HFF-Myc (cell line): ENCODE measurements around the gene SP4.

Experiments
- DNase-seq: peaks from one replicate; pipeline ENCODE4 v3.0.0-alpha.2; 2011; ENCODE audit warnings: low read depth; ENCODE audit errors: extremely low read depth
- H3K4me3 ChIP-seq: replicated peaks from 2 replicates; pipeline ENCODE4 v1.5.1; 2011; ENCODE audit warnings: low read depth, mild to moderate bottlenecking, control low read depth, low read length
- TF ChIP-seq, protein P1 (sequence below): IDR thresholded peaks from 2 replicates; pipeline ENCODE4 v1.5.1; 2012; ENCODE audit warnings: mild to moderate bottlenecking, low read depth, low read length, control low read depth; ENCODE audit errors: missing control alignments

SP4 gene

DNA sequence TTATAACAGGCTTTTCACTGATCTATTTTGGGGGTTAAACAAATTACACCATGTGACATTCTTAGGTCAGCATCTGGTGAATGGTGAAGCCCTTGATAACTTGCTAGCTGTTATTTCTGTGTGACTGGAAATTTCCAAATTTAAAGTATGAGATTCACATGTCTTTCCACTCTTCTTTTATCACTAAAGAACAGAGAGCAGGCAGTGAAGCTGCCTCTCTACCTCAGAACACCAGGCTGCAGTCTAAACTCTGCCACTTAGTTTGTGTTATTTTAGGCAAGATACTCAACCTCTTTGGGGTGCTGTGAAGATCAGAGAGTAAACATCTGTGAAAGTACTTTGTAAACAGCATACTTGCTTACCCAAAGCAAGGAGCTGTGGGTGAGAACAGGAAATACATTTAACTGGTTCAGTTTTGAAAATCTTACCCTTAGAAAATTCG is 15.5 kb upstream of the SP4 start:
- no peak overlapping the region for H3K4me3 ChIP-seq
- DNase-seq = no peak
- TF ChIP-seq, protein P1, sequence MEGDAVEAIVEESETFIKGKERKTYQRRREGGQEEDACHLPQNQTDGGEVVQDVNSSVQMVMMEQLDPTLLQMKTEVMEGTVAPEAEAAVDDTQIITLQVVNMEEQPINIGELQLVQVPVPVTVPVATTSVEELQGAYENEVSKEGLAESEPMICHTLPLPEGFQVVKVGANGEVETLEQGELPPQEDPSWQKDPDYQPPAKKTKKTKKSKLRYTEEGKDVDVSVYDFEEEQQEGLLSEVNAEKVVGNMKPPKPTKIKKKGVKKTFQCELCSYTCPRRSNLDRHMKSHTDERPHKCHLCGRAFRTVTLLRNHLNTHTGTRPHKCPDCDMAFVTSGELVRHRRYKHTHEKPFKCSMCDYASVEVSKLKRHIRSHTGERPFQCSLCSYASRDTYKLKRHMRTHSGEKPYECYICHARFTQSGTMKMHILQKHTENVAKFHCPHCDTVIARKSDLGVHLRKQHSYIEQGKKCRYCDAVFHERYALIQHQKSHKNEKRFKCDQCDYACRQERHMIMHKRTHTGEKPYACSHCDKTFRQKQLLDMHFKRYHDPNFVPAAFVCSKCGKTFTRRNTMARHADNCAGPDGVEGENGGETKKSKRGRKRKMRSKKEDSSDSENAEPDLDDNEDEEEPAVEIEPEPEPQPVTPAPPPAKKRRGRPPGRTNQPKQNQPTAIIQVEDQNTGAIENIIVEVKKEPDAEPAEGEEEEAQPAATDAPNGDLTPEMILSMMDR = no peak

DNA sequence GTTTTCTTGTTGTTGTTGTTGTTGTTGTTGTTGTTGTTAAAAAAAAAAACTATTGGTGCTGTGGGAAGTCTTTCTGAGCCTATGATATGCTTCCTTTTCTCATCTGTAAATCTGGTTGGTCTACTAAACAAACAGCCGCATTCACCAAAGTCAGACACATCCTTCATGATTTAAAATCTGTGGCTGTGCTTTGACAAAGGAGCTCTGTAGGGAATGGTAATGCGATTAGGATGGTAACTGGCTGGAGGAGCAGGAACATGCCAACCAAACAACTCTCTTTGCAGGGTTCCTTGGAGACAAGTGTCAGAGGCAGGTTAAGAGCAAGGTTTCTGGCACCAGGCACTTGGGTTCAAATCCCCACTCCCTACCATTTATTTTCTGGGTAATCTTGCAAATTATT is 14.9 kb upstream of the SP4 start:
- DNase-seq = no peak
- TF ChIP-seq, protein P1 = no peak

DNA sequence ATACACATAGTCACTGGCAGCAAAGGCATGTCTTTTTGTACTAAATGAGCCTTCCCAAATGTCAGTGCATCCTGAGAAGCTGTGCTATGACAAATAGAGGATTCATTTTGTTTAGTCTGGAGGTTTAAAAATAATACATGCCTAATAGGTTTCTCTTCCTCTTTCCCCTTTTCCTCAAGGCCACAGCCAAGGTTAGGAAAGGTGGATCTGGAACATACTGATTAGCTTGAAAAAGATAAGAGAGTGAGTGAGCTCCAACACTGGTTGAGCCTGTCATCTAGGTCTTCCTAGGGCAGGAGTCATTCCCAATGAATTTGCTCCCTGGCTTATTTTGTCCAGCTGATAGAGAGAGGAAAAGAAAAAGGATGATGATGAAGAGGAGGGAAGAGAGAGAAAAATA is 14.4 kb upstream of the SP4 start:
- no peak overlapping the region for H3K4me3 ChIP-seq
- no peak for DNase-seq
- TF ChIP-seq, protein P1 = no peak

More for the DNA sequence above, 14.9 kb upstream of the SP4 start:
- no peak overlapping the region for H3K4me3 ChIP-seq

DNA sequence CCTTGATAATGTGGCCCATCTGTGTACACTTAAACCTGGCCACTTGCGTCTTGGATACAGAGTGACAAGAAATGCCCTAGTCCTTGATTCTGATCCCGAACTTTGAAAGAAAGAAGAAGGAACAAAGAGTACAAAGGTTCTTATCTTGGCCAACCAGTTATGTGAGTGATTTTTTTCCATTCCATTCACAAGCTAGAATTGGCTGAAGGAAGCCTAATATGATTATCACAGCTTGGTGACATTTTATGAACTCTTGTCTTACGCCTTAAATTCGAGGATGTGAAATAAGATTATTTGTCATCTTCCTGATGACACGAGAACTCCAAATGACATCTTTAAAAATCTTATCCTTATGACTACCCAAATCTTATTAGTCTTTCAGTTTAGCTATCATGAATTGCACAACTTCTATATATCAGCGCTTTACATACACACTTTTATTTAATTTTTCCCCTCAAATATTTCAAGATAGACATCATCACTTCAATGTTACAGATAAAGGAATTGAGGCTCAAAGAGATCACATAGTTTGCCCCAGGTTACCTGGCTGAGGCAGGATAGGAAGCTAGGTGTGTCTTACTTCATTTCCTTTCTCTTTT is 13.0 kb upstream of the SP4 start:
- TF ChIP-seq, protein P1 = no peak
- no peak overlapping the region for H3K4me3 ChIP-seq
- DNase-seq = no peak

DNA sequence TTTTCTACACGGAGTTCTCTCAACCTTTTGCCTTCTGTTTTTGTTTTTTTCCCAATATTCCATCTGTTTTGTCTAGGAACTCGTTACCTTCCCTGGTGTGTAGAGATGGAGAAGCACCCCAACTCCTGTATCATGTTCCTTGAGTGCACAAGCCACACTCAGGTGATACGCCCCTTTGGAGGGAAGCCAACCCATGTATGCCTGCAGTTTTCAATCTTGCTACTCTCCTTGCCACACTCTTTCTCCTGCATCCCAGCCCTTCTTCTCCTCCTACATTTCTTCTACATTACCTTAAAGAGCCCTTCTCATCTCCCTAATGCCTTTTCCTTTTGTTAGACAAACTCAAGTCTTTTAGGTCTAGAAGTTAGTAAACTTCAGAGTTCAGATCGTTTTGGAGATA is 10.2 kb upstream of the SP4 start:
- DNase-seq = no peak
- TF ChIP-seq, protein P1 = no peak
- no peak overlapping the region for H3K4me3 ChIP-seq

DNA sequence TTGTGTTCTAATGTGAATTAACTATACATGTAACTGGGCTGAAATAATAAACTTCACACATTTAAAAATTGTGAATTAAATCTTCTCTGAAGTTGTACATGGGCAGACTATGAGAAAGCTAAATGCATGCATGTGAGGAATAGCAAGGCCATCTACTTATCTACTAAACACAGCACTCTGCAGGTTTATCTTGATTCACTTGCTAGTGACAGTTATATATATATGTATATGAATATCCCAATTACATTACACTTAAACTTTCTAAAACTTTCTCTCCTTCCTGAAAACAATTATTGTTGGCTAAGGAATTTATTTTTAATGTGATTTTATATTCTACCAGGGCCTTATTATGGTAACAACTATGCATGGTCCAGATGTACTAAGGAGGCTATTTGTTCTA is 5.1 kb upstream of the SP4 start:
- TF ChIP-seq, protein P1 = no peak
- H3K4me3 ChIP-seq = no peak overlapping the region
- no peak for DNase-seq

DNA sequence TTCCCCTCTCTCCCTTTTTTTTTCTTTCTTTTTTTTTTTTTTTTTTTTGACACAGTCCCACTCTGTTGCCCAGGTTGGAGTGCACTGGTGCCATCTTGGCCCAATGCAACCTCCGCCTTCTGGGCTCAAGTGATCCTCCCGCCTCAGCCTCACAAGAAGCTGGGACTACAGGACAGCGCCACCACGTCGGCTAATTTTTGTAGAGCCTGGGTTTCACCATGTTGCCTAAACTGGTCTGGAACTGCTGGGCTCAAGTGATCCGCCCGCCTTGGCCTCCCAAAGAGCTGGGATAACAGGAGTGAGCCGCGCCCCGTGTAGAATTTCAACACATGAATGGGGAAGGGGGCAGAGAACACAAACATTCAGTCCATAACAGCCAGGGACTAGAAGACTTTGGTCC is 2.6 kb upstream of the SP4 start:
- TF ChIP-seq, protein P1 = no peak
- H3K4me3 ChIP-seq = no peak overlapping the region
- DNase-seq = no peak
